ENCODE measurements around the gene SART1.
A peak's percentile ranks its signal among the peaks of the same experiment; 100 is the strongest.

SART1 gene

DNA sequence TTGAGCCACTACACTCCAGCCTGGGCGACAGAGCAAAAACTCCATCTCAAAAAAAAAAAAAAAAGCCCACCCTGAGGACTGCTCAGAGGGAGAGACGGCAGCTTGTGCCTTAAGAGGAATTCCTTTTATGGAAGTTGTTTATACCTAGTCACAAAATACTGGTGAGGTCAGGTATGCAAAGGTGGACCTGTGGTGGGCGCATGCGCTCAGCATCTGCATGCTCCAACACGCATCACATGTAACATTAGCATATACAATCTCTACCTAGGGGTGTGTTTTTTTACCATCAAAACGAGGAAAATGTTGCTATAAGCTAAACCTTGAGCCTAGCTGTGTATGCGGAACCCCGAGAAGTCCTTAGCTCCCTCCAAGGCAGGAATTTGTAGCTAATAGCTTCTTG, 6.8 kb upstream of the SART1 start:
- TF ChIP-seq ZFX (IDR thresholded peaks at IDR 0.05): no peak
- no peak for TF ChIP-seq CTCF (conservative IDR thresholded peaks at IDR 0.05)
- no peak overlapping the region for H3K27ac ChIP-seq

GRCh38 chr11:65958291-65958690, 3.2 kb upstream of the SART1 start:
- TF ChIP-seq CTCF (conservative IDR thresholded peaks at IDR 0.05) (no peak), ZFX (IDR thresholded peaks at IDR 0.05) (no peak)
- H3K27ac ChIP-seq: no peak overlapping the region

DNA sequence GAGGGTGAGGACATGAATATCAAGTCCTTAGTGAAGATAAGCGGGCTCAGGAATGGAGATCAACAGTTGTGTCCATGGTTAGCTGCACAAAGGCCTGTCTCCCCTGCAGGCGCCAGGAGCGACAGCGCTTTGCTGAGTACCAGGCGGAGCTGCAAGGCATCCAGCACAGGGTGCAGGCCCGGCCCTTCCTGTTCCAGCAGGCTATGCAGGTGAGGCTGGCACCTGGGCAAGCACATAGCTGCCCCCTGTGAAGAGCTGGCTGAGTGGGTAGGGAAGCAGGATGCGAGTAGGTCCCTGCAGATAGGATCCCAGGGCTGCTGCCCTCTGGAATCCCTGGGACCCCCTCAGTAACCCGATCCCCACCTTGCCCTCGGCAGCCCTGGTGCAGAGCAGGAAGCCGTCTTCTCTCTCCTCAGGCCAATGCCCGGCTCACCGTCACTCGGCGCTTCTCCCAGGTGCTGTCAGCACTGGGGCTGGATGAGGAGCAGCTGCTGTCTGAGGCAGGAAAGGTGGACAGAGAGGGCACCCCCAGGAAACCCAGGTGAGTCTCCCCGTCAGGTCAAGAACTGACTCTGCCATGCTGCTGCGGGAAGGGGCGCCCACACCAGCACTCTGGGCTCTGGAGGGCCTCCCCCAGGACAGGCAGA, 2.6 kb upstream of the SART1 start:
- H3K27ac ChIP-seq: no peak overlapping the region
- TF ChIP-seq CTCF (conservative IDR thresholded peaks at IDR 0.05) (no peak), ZFX (IDR thresholded peaks at IDR 0.05) (no peak)

- no peak for TF ChIP-seq CTCF (conservative IDR thresholded peaks at IDR 0.05)
- TF ChIP-seq ZFX (IDR thresholded peaks at IDR 0.05): no peak
- peak overlapping the region; percentile 93 for H3K27ac ChIP-seq
These were observed 689 bp upstream of the SART1 start for GRCh38 chr11:65960824-65961266.

DNA sequence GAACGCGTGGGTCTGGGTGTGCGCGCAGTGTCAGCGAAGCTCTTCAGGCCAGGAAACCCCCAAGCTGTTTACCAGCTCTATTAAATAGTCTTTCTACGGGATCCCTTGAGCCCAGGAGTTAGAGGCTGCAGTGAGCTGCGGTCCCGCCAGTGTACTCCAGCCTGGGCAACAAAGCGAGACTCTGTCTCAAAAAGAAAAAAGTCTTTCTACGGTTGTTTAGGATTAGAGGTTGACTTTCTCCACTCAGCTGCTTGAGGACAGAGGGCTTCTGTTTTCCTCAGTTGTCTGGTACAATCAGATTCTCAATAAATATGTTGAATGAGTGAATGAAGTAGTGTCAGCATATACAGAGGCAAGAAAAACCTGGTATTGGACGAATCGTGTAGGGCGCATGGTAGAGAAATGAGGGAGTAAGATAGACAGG, 619 bp downstream of the SART1 start:
- TF ChIP-seq CTCF (conservative IDR thresholded peaks at IDR 0.05) (no peak), ZFX (IDR thresholded peaks at IDR 0.05) (no peak)
- H3K27ac ChIP-seq: peak overlapping the region; percentile 93

DNA sequence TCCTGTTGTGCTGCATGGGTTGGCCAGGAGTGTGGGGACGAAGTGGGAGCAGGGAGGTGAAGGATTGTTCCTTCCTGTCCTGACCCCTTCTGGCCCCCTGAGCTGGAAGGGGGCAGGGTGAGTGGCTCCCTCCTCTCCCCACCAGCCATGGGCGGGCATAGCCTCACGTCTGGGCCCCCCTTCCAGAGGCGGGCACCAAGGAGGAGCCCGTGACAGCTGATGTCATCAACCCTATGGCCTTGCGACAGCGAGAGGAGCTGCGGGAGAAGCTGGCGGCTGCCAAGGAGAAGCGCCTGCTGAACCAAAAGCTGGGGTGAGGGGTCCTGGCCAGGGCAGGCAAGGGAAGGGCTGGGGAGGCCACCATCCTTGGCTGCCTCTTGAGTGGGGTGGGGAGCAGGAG, 3.4 kb downstream of the SART1 start:
- no peak overlapping the region for H3K27ac ChIP-seq
- TF ChIP-seq ZFX (IDR thresholded peaks at IDR 0.05) (no peak), CTCF (conservative IDR thresholded peaks at IDR 0.05) (no peak)

DNA sequence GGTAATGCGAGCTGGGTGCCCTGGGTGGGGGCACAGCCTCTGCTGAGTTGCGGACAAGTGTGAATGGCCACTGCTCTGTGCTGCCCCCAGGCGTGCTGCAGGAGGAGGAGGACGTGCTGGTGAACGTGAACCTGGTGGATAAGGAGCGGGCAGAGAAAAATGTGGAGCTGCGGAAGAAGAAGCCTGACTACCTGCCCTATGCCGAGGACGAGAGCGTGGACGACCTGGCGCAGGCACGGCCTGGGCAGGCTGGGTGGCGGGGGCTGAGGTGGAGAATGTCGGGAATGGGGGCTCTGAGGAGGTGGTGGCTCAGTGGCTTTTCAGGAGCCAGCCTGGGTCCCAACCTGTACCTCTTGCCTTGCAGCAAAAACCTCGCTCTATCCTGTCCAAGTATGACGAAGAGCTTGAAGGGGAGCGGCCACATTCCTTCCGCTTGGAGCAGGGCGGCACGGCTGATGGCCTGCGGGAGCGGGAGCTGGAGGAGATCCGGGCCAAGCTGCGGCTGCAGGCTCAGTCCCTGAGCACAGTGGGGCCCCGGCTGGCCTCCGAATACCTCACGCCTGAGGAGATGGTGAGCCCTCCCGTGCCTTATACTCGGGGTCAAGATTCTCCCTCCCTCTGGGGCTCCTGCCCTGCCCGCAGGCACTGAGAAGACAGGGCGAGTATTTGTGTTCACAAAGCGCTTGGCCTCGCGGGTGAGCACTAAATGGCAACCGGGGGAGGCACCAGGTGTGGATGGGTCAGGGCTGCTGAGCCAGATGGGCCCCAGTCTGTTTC, 4.6 kb downstream of the SART1 start:
- no peak overlapping the region for H3K27ac ChIP-seq
- no peak for TF ChIP-seq CTCF (conservative IDR thresholded peaks at IDR 0.05)
- no peak for TF ChIP-seq ZFX (IDR thresholded peaks at IDR 0.05)
